Measurements from ENCODE around the gene INPP4B.

INPP4B gene

DNA sequence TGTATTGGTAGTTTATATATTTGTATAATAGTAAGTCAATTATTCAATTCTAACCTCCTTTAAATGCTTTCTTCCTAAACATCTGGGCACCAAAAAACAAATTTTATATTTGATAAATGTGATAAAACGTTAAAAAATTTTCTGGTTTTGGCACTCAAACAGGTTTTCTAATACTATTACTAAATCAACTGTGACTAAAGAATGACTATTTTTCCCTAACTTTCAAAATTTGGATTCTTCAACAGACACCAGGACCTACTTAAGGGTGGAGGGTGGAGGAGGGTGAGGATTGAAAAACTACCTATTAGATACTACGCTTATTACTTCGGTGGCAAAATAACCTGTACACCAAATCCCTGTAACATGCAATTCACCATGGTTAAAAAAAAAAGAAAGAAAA, 654.2 kb downstream of the INPP4B start:
- no peak for DNase-seq

DNA sequence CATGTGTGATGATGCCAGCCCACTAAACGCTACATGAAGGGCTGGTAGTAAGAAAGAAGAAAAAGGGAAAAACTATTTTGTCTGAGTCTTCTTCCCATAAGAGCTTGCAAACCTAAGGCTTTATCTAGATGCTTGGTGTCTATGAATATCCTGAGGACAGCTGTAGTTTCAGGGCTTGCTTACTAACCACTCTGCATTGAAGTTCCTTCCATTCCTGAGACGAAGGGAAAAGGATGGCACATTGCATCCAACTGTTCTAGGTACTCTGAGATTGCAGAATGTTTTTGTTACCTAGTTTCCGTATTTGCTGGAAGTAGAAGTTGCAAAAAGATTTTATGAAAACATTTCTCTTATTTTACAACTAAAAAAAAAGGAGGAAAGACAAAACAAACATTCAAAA, 665.1 kb downstream of the INPP4B start:
- no peak for DNase-seq

DNA sequence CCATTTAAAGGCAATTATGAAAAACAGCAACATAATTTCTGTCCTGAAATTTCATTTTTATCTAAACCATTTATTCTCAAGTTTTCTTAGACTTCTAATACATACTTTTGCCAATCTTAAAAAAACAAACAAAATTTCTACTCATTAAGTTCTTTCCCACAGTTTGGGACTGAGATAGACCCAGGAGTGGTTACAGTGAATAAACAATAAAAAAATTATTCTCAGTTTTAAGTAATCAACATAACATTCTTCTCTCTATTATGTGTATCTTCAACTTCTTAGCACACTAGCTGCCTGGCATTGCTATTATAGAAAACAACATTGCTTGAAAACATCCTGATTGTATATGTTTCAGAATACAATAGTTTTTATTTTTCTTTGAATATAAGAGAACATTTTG, 676.9 kb downstream of the INPP4B start:
- DNase-seq: no peak

DNA sequence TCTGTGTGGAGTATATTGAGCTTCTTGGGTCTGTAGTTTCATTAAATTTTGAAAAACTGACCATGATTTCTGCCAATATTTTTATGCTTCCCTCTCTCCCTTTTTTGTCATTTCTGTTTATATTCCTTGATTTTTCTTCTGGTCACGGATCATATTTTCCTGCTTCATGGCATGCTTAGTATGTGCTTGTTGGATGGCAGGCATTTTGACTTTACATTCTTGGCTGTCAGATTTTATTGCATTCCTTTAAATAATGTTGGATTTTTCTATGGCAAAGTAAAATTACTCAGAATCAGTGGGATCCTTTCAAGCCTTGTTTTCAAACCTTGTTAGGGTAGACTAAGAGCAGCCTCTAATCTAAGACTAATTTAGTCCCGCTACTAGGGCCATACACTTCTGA, 677.9 kb downstream of the INPP4B start:
- DNase-seq: no peak

DNA sequence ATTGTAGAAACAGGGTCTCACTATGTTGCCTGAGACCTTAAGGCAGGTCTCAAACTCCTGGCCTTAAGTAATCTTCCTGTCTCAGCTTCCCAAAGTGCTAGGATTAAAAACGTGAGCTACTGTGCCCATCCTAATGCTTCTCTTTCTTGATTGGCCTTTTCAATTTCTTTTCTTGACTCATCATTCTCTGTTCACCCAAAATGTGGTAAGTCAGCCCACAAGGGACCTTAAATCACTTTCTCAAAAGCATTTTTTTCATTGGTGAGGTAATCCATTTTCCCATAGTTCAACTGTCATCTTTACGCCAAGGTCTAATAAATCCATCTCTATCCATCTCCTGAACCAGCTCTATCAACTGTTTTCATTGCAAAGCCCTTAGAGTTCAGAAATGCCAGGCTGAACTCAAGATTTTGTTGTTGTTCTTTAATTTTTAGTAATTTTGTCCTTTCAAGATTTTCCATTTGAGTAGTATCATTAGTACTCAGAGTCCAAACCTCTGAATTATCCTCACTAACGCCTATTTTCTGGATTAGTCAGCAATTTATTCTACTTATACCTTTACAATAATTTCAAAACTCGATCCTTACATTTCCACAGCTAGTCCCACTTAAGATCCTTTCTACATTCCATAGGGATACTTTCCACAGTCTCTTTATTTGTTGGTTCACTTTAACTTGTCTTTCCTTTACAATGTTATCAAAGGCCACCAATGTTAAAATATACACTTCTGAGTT, 681.2 kb downstream of the INPP4B start:
- no peak for DNase-seq

DNA sequence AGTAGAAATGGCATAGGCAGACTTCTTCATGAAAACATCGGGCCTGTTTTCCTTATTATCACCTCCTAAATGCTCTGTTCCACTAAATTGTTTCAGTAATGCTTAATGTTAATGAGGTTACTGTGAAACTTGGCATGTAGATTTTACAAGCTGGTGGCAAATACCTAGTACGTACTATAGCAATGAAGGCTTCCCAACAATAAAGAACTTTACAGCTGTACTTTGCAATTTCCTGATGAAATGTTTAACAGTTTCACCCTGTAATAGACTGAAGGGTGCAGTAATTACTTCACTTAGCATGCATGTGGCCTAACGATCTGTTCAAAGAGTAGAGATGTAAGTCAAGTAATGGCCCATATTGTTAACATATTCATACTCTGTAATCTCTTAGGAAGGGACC, 685.0 kb downstream of the INPP4B start:
- DNase-seq: no peak

DNA sequence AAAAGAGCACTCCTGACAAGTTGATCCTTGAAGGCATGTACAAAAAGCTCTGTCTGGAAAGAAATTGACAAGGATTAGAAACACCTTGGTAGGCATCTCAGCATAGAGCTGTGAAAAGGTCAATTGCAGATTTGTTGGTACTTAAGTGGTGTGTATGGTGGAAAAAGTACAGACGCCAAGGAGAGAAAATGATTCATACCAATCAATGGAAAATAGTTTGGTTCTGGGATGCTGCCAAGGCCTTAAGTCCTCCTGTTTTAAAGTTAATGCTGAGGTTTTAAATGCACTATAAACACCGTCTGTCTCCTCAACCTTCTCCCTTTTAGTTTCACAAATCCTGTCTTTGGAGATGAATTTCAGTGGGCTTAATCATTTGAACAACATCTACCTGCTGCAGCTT, 685.6 kb downstream of the INPP4B start:
- DNase-seq: no peak

DNA sequence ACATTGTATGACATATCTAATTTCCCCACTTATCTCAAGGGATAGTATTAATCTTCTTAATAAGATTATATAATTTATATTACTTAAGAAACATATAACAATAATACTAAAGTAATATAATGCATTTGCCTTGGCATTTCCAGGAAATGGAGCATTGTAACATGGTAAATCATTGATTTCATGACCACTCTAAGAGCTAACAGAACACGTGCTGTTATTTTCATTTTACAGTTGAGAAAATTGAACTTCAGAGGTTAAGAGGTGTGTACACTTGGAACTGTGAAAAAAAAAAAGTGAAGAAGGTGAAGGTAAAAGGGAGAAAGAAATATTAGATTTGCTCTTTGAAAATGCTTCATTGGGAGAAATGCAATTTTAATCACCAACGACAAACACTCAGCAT, 687.1 kb downstream of the INPP4B start:
- DNase-seq: no peak

DNA sequence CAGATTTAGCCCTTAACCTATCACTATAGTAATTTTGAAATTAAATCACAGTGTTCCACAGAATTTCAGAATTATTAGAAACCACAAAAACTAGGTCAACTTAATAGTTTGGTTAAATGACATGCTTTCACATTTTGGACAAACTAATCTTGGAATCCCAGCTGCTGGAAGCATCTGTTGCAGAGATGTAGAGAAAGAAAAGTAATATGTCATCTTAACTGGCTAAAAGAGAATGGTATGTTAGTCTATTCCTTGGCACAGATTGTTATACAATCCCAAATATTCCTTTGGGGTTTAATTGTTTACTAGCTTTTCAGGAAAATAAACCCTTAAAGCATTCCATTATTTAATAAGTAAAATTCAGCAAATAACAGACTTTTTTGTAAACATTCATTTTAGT, 689.8 kb downstream of the INPP4B start:
- DNase-seq: no peak

DNA sequence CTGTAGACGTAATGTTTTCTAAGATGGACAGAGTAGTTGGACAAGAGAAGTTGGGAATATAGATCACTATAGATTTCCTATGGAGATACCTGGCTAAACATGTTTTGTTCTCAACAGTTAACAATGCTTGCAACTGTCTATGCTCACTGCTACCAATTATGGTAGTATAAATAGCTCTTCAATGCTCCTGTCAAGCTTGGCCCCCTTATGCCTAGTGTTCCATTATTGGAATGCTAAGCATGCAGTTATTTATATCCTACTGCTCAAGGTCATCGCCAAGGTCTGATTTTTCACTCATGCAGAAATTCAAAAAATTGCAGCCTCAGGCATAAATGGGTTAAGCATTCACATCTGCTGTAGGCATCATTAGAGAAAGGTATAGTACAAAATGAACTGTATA, 690.8 kb downstream of the INPP4B start:
- no peak for DNase-seq

DNA sequence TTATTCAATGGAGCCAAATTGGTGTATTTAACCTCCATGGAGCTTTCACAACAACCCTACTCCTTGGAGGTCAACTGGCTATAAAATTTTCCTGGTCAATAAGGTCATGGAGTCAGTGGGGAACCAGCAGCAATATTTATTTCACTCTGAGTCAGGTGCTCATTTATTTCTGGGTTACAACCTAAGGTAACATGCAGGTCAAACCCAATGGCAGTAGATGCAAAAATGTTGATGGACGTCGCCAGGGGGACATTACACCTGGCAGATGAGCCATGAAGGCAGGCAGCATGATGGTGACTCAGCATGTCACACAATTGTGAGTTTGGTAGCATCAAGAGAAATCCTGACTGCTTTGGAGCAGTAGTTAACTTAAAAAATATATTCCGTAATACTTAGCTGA, 695.6 kb downstream of the INPP4B start:
- no peak for DNase-seq

DNA sequence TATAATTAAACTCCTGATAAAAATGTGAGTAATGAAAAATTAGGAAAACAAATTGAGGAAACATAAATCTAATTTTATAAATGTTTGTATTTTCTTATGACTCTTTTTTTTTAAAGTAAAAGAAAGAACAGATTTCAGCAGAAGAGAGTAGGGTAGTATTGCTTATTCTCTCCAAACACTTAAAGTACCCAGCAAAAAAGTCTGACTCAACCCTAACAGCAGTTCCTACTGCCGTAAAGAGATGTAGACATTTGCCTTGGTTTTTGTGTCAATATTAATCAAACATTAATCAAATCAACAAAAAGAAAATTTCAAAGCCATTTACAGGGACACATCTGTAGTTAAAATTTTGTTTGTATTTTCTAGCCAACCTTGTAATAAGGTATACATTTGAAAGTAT, 701.3 kb downstream of the INPP4B start:
- DNase-seq: no peak

DNA sequence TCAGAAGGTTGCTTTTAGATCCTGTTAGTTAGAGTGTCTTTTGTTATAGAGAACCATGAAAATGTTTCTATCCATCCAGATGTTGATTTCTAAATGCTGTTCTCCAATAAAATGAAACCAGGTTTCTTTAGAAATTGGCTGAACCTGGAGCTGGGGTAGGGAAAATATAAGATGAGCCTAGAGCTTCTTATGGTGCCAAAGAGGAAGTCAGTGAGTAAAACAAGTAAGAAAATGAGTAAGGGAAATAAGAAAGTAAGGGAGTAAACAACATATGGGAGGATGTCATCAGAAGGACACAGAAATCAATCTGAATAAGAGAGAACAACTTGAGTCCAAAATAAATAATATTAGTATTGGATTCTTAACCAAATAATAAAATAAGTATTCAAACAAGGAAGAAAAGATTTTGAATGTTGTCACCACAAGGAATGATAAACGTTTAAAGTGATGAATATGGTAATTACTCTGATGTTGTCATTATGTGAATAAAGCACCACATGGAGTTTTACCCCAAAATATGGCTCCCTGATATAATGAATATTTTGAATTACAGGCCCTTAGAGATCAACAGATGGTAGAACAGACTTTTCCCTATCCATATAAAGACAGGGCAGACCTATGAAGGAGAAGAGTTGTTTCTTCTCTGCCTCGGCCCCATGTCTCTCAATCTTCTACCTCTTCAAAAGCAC, 703.6 kb downstream of the INPP4B start:
- DNase-seq: no peak

DNA sequence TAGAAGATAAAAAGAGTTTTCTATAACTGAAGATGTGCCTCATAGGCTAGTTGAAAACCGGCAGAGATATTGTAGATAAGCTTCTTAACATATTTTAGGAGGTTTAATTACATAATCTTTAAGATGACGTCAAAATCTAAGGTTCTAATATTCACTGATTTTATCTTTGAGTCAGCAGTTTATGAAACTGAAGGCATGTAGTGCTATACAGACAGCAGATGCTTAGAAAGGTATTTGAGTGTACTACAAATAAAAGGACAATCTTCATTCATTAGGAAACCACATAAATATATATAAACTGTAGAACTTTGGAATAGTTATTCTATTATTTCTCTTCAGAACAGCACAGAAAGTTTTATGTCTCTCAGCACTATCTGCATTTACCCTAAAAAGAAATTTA, 704.9 kb downstream of the INPP4B start:
- no peak for DNase-seq

DNA sequence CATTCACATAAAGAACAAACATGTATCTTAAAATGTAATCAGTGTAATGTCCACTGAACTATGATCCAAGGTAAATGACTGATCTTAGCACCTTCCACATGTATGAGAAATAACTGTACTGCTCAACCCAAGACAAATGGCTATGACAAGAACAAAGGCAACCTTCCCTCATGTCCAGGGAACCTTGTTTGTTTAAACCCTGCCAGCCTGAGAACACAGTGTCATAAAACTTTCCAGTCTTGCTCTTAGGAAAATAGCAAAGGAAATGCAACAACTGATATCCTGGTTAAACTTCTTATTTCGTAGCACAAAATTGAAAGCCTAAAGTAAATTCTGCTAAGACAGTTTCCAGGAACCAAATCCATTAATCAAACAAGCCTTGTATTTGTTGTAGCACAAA, 715.4 kb downstream of the INPP4B start:
- no peak for DNase-seq

DNA sequence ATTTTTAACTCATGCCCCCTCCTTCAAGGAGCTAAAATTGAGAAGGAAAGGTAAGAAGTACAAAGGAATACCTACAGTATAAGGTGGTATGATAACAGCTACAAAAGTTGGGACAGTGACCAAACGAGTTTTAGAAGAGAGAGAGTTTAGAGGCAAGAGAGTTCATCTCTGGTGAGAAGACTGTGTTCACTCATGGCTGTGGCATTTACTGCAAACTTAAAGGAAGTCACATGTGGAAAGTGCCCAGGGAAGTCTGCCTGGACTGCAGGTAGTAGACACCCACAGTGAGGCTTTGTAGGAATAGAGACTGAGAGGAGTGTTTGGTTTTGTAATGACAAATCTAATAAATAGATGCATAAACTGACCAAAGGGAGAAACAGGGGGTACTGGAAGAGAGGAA, 716.2 kb downstream of the INPP4B start:
- DNase-seq: no peak

DNA sequence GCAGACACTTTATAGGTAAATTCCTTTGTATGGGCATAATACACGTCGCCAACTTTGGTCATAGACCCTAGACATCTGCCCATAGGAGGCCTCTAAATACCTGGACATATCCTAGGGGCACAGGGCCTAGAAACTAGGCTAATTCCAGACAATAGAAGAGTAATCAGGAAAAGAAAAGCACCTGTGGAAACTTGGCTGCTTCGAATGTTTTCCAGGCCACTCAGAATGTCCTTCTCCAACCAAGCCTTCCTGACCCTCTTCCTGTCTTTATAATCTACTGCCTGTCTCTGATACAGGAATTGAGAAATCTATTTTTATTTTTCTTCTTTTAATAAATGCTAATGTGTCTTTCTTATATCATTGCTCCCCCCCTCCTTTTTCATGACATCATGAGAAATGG, 716.6 kb downstream of the INPP4B start:
- DNase-seq: no peak

DNA sequence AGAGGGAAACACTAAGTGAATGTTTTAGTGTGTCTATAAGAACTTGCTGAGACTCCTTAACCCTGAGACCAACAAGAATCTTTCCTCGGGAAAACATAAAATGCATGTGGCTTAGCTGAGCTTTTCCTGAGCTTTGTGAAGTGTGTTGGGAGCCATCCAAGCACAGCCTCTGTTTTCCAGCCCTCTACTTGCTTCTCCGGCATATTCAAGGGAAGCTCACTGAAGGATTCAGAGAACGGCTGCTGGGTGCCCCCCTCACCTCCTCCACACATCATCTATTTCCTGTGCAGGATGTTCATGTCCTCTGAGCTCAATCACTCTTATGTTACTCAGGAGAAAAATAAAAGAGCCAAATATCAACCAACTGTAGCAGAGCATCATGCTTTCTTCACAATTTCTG, 717.6 kb downstream of the INPP4B start:
- DNase-seq: no peak

DNA sequence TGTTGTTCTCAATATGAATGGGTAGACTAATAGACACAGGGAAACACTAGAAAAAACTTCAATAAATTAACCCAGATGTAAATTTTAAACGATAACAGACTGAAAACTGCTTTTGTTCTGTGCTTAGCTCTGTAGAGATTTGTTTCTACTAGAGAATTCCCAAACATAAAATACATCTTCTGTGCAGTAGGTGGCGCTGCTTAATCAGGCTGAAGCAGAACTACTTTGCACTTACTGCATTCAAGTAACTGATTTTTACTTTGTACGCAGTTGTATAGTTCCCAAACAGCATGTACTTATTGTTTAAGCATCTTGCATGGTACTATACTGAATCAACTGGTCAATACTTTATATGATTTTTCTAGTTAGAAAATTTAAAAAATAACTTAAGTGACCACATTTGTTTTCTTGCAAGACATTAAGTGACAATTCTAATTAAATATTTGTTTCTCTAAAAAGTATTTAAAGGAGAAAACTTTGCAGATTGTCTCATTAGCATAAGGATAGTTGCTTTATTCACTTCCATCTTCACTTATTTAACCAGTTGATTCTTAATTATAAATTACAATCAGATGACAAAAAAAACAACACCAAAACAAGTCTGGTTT, 719.1 kb downstream of the INPP4B start:
- peak; percentile 20 for DNase-seq

DNA sequence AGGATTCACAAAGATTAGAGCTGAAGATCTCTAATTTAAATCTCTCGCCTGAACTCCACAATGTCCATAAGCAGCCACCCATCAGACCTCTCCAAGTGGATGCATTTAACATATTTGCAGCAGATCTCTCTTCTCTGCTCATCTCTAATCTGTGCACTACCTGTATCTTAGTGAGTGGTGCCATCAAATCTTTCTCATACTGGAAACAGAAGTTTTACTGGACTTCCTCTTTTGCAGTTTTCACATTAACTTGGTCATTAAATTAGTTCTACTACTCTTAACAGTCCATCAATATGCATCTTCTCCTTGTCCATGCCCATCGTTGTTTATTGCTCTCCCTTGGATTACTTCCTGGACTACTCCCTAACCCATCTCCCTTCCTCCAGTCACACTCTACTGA, 721.2 kb downstream of the INPP4B start:
- no peak for DNase-seq

DNA sequence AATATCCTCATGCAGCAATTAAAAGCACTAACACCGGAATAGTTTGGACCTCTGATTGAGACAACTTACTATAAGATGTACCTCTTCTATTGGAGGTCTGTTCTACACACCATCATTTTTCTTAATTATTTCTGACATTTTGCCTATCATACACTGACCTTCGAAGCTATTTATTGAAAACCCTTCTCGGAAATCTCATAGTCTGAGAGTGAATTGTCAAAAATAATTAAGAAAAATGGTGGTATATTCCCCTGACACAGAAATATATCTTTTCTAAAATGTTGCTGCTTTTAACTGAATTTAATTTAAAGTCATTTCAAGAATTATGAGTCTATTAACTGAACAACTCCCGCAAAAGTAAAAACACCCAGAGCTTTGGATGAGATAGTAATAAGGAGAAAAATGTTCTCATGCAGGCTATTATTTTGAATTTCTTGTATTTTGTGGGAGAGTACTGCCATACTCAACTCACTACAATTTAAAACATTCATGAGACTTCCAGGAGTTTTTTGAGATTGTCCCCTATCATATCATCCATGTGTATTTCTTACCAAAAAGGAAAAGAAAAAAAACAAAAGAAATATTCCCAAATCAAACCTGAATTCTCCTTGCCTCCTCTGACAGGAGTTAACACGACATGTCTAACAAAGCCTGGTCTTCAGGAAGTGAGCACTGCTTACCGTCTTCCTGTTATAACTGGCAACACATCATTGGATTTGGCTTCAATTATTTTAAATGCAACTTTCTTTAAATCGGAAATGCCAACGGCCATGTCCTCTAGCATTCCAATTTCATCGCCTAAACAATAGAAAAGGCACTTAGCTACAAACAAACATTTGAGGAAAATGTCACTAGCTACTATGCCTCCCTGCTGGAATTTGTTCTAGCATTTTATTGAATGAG, 724.4 kb downstream of the INPP4B start:
- no peak for DNase-seq

DNA sequence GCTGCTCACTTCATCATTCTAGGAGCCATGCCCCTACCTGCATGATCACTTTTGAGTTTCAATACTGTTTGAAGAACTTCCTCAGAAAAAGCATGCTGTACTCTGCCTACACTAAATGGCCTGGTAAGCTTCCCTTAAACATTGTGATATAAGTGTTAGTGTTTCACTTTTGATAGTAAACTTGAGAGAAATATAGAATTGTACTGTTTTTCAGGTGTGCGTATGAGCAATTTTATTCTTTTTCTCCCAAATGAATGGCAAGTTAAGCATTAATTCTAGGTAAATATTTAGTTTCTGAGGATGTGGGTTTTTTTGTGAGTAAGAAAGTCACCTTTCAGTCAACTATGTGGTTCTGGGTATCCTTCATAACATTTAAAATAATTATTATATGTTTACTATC, 725.2 kb downstream of the INPP4B start:
- DNase-seq: no peak

DNA sequence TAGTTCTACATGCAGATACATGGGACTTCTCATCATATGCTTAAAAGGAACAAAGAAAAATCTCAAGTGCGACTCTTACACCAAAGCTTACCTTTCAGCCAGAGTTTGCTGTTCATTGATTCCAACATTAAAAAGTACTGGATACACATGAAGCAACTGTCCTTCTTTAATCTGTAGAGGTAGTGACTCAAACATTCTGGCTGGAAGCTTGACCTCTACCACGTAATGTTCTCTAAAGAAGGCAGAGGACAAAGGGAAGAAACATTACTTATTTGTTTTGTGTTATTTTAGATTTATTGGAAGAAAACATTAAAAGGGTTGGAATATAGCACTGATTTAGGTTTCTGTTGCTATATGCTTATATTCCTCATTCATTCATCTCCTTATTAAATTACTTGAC, 733.6 kb downstream of the INPP4B start:
- no peak for DNase-seq

DNA sequence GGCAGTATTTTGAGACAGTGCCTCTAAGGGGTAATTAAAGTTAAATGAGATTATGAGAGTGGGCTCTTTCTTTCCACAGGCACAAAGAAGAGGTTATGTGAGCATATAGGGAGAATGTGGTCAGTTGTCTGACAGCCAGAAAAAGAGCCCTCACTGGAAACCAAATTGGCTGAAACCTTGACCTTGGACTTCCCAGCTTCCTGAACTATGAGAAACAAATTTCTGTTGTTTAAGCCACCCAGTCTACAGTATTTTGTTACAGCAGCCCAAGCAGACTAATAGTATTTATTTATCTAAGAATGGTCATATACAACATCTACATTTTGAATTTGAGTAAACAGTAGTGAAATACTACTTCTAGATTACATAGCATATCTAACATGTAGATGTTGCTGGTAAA, 736.0 kb downstream of the INPP4B start:
- no peak for DNase-seq

Data from activated effector memory CD4-positive, alpha-beta T cell treated with Interleukin-2 at 50 U/mL for 16 hours (primary cell).